ENCODE data around the gene A3GALT2.
"Not testable (repeated sequence)": the region's sequence is repeated elsewhere in the genome, so short reads cannot be mapped to it uniquely, and the experiment has no call there.

Gene A3GALT2

DNA sequence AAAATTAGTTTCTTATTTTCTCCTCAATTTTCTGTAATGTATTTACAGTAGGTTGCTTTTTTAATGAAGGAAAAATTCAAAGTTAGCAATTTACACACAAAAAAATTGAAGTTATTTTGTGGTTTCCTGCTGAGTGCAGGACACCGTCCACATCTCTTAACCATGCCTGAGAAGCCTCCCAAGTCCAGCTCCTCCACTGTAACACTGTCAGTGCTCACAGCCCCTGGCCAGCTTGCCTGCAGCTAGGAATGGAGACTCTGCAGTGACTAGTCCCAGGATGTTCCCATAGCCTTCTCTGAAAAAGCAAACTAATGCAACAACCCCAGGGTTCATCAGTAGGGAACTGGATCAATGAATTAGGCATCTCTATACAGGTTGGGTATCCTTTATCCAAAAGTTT, 3.5 kb downstream of the A3GALT2 start:
- H3K4me3 ChIP-seq (ENCODE audit: low read length): no peak overlapping the region
- DNase-seq (ENCODE audit: low read depth): no peak
- TF ChIP-seq, protein P1, sequence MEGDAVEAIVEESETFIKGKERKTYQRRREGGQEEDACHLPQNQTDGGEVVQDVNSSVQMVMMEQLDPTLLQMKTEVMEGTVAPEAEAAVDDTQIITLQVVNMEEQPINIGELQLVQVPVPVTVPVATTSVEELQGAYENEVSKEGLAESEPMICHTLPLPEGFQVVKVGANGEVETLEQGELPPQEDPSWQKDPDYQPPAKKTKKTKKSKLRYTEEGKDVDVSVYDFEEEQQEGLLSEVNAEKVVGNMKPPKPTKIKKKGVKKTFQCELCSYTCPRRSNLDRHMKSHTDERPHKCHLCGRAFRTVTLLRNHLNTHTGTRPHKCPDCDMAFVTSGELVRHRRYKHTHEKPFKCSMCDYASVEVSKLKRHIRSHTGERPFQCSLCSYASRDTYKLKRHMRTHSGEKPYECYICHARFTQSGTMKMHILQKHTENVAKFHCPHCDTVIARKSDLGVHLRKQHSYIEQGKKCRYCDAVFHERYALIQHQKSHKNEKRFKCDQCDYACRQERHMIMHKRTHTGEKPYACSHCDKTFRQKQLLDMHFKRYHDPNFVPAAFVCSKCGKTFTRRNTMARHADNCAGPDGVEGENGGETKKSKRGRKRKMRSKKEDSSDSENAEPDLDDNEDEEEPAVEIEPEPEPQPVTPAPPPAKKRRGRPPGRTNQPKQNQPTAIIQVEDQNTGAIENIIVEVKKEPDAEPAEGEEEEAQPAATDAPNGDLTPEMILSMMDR (conservative IDR thresholded peaks at IDR 0.05; ENCODE audit: low read depth, low read length): no peak

DNA sequence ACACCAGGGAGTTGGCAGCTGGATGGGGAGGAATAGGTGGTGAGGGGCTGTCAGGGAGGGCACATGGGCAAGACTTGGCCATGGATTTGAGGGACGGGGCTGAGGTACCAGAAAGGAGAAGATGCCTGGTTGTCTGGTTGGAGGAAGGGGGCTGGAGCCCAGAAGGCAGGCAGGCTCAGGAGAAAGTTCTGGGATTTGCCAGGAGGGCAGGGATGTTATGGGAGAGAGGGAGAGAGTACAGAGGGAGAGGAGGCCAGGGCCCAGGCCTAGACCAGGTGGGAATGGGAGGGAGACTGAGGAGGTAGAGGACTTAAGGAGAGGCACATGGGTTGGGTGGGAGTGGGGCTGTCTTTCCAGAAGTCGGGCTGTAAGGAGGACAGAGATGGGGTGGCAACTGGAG, 4.3 kb downstream of the A3GALT2 start:
- TF ChIP-seq, protein P1 (conservative IDR thresholded peaks at IDR 0.05; ENCODE audit: low read depth, low read length): no peak

DNA sequence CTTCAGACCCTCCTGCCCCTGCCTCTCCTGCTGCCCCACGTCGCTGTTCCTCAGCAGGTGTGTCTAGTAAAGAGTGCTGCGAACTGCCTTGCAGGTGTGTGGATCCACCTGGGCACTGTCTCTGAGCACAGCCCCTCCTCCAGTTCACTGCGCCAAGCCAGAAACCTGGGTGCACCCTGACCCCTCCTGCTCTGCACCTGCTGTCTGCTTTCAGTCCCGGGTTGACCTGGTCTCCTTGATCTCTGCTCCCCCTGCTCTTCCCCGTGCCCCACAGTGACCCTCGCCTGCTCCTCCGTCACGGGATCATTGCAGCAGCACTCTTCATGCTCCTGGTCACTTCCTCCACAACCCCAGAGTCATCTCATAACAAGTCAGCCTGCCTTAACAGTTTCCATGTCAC, 6.5 kb downstream of the A3GALT2 start:
- no peak overlapping the region for H3K4me3 ChIP-seq (ENCODE audit: low read length)
- DNase-seq (ENCODE audit: low read depth): no peak
- TF ChIP-seq, protein P1 (conservative IDR thresholded peaks at IDR 0.05; ENCODE audit: low read depth, low read length): no peak

More for the DNA sequence above, 4.3 kb downstream of the A3GALT2 start:
- no peak for DNase-seq (ENCODE audit: low read depth)
- H3K4me3 ChIP-seq (ENCODE audit: low read length): no peak overlapping the region

DNA sequence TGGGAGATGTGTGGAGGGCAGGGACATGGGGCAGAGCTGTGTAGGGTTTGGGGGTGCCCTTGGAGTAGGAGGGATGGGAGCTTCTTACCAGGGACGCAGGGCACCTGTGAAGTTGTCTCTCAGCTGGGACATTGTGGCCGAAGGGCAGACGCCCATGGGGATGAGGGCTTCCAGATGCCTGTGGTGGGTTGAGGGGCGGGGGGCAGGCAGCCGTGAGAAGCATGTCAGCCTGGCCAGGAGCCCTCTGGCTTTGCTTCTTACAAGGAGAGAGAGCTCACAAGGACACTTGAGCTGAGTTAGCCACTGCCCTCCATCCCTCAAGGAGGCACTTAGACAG, 8.5 kb downstream of the A3GALT2 start:
- TF ChIP-seq, protein P1 (conservative IDR thresholded peaks at IDR 0.05; ENCODE audit: low read depth, low read length): no peak
- no peak overlapping the region for H3K4me3 ChIP-seq (ENCODE audit: low read length)
- DNase-seq (ENCODE audit: low read depth): no peak

DNA sequence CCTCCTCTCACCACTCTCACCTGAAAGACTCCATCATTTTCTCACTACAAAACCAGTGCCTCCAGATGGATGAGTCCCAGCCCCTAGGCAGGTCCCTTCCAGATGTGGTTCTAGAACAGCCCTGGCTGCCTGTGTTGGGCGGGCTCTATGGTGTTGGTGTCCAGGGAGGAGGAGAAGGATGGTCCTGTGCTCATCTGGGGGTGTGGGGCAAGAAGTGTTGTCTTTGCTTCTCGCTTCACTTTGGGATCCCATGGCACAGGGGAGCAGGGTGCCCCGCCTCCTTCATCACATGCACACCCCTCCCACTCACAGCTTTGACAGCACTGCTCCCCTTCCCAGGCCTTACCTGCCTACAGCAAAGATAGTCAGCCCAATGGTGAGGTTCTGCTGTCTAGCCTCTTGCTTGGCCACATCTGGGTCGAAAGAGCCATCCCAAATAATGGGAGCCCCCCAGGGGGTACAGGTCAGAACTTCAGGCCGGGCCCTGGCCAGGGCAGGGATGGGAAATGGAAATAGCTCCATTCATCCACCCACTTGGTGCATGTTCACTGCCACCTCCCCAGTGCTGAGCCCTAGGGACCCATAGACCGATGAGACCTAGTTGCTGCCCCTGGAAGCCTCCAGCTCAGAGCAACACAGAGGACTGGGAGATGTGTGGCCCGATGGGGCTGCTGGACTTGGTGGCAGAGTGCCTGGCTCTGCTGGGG, 9.0 kb downstream of the A3GALT2 start:
- TF ChIP-seq, protein P1 (conservative IDR thresholded peaks at IDR 0.05; ENCODE audit: low read depth, low read length): no peak
- H3K4me3 ChIP-seq (ENCODE audit: low read length): no peak overlapping the region
- no peak for DNase-seq (ENCODE audit: low read depth)

DNA sequence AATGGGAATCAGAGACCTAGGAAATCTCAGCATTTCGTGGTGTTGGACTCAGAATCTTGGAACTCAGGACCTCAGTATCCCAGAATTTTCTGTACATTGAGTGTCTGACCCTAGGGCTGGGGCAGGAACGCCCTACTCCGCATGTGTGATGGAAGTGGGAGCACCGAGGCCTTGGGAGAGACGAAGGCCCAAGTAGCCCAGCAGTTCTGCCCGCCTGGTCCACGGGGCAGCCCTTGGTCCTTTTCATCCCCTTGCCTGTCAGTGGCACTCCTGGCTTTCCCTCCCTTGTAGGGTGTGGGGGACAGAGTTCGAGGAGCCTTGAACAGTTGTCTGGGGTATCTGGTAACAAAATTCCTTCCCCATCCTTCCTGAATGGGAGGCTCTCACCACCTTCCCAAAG, 10.2 kb downstream of the A3GALT2 start:
- no peak overlapping the region for H3K4me3 ChIP-seq (ENCODE audit: low read length)
- TF ChIP-seq, protein P1 (conservative IDR thresholded peaks at IDR 0.05; ENCODE audit: low read depth, low read length): no peak
- no peak for DNase-seq (ENCODE audit: low read depth)

DNA sequence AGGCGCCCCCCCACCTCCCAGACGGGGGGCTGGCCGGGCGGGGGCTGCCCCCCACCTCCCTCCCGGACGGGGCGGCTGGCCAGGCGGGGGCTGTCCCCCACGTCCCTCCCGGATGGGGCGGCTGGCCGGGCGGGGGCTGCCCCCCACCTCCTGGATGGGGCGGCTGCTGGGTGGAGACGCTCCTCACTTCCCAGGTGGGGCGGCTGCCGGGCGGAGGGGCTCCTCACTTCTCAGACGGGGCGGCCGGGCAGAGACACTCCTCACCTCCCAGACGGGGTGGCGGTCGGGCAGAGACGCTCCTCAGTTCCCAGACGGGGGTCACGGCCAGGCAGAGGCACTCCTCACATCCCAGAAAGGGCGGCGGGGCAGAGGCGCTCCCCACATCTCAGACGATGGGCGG, 11.5 kb downstream of the A3GALT2 start:
- not testable (repeated sequence) for H3K4me3 ChIP-seq (ENCODE audit: low read length); DNase-seq (ENCODE audit: low read depth)

Measured in retinal pigment epithelial cell (primary cell).